CD4-positive, alpha-beta T cell treated with Interleukin-17A for 4 hours (primary cell): ENCODE results near the gene VPS26B.
"Not testable (repeated sequence)": the region's sequence is repeated elsewhere in the genome, so short reads cannot be mapped to it uniquely, and the experiment has no call there.

Experiments
- DNase-seq: peaks from one replicate; pipeline ENCODE4 v3.0.0-alpha.2; 2020; ENCODE audit warnings: mixed read lengths

VPS26B gene

DNA sequence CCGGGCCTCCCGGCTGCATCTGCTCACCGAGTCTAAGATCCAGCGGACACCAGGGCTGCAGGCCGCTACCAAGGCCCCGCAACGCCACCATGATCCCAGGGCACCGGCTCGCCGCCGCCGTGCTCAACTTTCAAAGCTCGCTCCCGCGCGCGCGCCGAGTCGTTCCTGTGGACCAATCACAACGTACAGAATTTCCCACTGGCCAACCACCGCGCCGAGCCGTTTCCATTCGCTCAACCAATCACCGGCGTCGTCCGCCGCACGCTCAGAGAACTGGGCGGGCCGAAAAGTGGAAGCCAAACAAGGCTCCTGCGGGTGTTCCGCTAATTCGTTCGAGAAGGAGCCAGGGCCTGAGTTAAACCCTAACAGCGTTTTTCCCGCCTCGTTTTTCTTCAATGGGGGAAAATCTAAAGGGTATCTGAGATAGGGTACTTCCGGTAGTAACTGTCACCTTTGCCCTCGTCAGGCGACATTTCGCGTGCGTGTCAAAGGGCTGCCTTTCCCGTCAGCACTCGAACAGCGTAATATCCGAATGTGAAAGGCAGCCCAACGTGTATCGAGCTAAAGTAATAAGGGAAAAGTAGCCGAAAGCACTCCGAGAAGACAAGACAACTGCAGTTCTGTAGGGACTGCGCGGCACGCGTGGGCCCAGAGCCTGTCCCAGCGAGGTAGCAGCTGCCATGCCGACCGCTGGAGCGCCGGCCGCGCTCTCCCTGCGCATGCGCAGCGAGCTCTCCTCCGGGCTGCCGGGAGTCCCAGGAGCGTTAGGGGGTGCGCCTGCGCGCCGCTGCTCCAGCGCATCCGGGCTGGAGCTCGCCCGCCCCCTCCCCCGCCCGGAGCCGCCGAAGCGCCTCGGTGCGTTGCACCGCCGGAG is at the start of gene VPS26B, which contains the start of gene NCAPD3:
Gene VPS26B (plus strand): TSS at position 836 of the 874 bp plus-strand sequence. CDS start 452 bp downstream, outside the sequence.
Gene NCAPD3 (minus strand): TSS at position 132 of the 874 bp plus-strand sequence. CDS start 41 bp downstream, at position 91.
- DNase-seq, result peak; percentile 96

DNA sequence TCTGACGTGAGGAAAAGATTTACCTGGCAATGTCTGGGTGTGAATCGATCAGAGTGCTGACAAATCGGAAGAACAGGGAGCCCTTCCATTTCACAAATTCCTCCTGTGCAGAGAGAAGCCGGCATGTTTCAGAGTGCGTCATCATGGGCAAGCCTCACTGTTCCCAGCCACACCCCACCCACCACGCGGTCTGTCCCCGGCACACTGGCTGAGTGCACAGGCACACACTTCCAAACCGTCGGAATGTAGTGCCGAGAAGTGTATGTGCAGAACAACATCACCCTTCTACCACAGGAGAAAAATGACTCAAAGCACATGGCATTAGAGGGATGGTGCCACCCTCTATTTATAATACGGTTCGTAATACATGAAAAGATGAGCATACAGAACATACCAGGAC is 48.2 kb upstream of the VPS26B start:
- DNase-seq, result no peak

DNA sequence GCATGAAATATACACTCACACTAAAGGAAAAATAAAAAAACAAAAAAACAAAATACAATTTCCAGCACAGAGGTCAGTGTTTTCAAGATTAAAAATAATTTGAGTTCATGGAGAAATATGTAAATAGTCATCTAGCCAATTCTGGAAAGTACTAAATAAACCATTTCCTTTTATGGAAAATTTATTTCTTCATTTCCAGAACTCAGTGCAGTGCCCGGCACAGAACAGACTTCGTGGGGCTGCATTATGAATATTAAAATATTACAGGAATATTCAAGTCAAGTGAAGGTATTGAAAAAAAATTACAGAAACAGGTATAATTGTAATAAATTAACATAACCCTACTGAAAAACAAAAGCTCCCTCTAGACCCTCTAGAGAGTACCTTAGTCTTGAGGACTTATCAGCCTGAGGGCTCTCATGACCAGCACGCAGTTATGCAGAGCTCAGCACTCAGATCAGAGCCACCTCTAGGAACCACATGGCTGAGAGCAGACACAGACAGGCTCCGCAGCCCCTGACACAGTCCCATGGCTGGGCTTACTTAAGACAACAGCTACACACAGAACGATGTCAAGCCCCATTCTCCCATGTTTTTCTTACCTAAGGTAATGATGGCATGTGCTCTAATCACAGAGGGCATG is 46.3 kb upstream of the VPS26B start:
- no peak for DNase-seq

DNA sequence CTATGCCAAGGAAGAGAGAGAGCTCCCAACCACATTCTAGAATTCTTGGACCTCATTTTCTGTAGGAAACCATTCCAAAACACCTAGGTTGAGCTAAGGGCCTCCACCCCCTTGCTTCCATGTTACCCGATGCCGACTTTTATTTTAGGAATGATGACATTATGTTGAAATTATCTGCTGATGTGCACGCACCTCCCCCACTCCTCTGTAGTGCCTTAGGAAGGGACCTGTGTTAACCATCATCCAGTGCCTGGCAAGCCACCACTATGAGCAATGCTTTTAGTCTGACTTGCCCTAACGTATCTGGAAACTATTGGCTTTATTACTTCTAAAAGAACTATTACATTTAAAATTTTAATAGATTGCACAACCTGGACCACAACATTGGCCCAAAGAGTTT is 42.8 kb upstream of the VPS26B start:
- no peak for DNase-seq

DNA sequence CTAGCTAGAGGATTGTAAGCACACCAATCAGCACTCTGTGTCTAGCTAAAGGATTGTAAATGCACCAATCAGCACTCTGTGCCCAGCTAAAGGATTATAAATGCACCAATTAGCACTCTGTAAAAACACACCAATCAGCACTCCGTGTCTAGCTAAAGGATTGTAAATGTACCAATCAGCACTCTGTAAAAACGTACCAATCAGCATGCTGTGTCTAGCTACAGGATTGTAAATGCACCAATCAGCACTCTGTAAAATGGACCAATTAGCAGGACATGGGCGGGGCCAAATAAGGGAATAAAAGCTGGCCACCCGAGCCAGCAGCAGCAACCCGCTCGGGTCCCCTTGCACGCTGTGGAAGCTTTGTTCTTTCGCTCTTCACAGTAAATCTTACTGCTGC is 36.4 kb upstream of the VPS26B start:
- not testable (repeated sequence) for DNase-seq

DNA sequence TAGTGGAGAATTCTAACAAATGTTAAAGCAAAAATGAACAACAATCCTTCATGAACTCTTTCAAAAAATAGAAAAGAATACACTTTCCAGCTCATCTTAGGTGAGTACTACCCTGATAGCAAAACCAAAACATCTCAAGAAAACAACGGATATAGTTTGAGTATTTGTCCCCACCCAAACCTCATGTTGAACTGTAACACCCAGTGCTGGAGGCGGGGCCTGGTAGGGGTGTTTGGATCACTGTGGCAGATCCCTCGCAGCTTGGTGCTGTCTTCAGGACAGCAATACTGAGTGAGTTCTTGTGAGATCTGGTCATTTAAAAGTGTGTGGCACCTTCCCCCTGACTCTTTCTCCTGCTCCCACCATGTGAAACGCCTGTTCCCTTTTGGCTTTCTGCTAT is 27.7 kb upstream of the VPS26B start:
- peak; percentile 26 for DNase-seq

DNA sequence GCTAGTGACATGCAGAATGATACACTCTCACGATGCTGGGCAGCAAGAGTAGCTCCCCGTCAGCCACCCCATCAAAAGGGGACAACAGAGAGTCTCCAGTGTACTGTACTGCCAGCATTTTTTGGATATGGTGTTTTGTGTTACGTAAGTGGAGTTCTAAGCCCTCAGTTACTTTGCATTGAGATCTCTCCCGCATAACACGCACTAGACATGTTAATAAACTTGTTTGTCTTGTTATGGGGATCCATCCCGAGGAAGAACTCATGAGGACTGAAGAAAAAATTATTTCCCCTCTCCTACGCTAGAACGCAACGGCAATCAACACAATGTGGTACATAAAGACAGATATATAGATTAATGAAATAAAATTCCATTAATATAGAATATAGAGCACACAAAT is 24.9 kb upstream of the VPS26B start:
- no peak for DNase-seq

DNA sequence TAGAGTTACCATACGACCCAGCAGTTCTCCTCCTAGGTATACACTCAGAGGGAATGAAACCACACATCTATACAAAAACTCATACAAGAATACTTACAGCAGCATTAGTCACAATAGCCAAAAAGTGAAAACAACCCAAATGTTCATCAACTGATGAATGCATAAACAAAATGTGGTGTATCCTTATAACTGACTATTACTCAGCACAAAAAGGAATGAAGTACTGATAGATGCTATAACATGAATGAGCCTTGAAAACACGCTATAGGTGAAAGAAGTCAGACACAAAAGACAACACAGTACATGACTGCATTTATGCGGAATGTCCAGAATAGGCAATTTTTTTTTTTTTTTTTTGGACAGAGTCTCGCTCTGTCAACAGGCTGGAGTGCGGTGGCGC is 23.8 kb upstream of the VPS26B start:
- DNase-seq, result no peak

DNA sequence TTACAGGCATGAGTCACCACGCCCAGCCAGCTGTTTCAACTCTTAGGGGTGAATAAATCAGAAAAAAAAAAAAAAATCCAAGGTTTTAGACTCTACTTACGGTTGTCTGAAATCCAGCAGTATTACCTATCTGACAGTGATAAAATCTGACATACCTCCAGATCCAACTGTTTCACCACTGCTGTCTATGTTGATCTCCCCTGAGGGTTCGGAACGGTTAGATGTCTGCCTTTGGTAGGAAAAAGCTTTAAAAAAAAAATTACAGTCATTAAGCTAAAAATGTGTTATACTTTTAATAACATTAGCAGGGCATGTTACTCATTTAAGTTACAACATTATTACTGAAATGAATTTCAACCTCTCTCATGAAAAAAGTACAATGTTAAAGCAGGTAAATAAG is 21.8 kb upstream of the VPS26B start:
- DNase-seq, result no peak

DNA sequence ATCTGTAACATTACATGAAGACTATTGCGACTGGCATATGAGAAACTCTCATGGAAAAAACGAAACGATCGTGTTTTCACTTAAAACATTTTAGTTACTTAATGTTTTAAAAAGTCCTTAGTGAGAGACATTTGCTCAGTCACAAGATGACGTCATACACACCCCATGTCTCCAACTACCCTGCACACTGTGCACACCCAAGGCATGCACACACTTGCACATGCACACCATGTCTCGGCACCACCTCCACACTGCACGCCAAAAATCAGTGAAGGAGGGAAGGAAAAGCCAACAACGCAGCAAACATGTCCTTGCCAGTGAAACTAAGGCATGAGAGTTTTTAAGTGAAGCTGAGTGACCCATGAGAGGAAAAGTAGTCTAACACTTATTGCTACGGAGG is 18.7 kb upstream of the VPS26B start:
- DNase-seq, result no peak

DNA sequence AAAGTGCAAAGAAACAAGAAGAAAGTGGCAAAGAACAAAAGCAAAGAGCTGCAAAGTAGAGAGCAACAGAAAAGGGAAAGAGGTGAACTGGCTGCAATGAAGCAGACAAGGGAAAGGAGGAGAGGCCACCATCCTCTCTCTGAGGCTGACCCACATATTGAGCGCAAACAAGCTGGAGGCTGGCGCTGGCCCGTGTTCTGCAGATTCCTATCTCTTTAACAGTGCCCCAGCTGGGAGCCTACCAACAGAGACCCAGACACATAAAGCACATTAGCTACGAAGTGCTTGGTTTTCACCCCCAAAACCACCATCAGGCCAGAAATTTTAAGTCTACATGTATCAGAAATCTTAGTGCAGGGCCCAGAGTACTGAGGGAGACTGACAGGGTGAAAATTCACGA is 18.3 kb upstream of the VPS26B start:
- no peak for DNase-seq

DNA sequence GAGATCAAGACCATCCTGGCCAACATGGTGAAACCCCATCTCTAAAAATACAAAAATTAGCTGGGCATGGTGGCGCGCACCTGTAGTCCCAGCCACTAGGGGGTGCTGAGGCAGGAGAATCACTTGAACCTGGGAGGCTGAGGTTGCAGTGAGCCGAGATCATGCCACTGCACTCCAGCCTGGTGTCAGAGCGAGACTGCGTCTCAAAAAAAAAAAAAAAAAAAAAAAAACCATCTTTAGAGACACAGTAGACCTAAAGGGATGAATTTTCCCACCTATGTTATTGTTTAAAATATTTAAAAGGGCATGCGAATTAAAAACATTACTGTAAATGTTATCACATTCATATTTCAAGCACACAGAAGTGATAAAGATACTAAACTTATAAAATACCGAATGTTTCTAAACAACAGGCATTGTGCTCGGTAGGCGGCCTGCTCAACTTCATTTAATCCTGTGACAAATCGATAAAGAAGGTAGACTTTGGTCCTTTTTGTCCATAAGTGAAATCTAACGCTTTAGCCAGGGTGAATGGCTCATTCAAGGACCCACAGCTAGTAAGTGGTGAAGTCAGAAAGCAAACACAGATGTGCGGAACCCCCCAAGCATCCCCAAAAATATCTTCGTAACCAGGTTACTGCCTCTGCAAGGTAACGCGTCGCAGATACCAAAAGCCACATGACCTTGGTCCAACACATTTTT is 16.8 kb upstream of the VPS26B start:
- peak; percentile 71 for DNase-seq

DNA sequence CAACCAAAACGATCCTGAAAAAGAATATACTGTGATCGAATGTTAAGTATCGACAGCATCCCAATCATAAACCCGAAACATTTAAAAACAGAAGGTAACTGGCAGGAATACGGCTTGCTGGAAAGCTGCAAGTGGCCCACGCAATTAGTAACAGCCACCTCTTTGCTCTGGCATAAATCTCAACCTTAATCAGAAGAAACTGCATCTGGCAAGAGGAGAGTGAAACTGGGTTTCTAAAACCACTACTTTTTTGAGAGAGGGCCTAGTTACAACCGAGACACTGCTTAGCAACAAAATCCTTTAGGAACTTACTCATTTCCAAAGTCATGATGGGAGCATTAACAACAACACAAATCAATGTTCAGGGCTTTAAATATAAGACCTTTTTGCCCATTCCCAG is 8.6 kb upstream of the VPS26B start:
- DNase-seq, result no peak

DNA sequence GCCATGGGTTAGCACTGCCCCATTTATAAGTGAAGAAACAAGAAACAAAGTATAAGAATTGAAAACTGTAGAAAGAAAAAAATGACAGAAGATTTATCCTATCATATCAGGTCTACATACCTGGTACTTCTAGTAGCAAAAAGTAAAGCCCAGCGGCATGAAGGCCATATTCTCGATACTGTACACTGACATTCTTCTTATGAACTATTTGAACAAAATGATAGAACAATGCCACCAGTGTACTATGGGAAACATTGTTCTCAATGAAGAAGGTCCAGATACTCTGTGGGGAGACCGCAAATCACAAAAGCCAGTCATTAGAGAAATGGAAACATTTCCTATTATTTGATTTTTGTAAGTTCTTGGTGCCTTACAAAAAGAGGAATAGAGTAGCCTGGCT is 7.7 kb upstream of the VPS26B start:
- no peak for DNase-seq

DNA sequence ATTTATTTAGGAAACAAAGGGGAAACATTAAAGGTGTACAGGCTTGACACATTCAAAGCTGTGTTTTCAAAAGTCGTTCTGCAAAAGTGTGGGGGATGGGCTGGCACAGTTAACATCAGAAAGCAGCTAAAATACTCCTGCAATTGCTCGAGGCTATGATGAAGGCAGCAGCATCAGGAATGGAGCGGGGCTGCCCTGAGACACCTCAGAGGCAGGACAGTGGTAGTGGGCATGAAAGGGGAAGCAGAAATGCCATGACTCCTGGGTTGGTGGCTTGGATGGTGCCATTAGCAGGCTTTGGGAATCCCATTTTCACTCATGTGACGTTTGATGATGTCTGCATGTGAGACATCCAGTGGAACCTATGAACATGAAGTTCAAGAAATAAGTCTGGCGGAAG is 1.4 kb upstream of the VPS26B start:
- no peak for DNase-seq

DNA sequence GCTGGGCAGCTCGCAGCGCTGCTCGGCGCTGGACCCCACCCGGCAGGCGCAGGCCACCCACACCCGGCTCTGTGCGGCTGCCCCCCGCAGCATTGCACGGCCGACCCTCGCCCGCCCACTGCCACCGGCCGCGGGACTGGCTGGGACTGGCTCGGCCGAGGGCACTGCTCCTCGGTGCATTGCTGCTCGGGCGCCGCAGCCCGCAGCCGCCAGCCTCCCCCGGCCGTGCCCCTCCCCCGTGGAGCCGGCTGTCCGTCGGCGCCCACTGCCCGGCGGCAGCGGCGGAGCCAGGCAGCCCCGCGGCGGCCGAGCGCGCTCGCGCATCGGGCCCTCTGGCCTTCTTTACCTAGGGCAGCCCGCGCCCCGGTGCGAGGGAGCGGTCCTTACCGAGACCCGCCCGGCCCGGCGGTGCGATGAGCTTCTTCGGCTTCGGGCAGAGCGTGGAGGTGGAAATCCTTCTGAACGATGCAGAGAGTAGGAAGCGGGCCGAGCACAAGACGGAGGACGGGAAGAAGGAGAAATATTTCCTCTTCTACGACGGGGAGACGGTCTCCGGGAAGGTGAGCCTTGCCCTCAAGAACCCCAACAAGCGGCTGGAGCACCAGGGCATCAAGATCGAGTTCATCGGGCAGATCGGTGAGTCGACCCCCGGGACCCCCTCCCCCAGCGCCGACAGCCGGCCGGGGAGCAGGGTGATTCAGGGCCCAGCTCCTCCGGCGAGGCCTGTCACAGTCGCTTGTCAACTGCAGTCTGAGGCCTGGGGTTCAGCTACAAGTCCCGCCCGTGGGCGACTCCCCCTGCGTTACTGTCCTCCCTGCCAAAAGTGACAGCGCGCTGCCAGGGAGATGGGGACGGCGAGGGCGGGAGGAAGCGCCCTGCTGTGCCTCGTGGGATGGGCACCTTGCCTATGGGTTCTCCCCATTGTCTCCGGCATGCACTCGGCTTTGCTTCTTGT is 516 bp downstream of the VPS26B start:
- peak; percentile 64 for DNase-seq

DNA sequence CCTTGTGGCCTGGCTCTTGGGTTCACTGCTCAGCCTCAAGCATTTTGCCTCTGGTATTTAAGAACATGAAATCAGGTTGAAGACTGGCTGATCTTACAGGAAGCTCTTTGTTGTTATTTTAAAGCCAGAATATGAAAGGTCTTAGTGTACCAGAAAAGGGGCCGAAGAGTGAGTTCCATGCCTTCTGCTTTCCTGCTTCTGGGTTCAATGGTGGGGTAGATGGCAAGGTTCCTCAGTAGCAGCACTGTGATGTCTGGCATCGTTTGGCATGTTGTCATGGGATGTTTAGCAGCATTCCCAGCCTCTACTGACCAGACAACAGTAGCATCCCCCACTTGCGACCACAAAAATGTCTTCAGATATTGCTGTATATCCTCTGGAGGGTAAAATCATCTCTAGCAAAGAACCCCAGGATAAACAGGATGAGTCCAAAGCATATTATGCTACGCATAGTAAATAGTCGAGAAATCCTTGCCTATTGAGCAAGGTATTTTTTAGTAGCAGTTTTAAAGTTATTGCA is 2.4 kb downstream of the VPS26B start:
- DNase-seq, result no peak

DNA sequence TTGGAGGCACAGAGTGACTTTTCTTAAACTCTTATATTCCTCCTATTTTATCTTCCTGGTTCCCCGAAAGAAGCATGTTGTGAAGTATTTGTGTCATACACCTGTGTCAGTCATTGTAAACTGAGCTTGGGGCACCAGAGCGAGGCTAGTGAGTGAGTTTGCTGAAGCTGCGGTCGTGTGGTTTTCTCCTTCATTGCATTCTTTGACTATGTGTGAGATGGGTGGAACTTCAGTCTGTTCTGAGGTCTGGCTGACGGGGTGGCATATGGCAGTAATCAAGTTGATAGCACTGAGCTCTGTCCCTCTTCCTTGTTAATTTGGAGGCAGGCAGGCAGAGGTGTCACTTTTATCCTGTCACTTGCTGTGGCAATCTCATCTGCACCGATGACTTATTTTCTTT is 4.2 kb downstream of the VPS26B start:
- peak; percentile 36 for DNase-seq

DNA sequence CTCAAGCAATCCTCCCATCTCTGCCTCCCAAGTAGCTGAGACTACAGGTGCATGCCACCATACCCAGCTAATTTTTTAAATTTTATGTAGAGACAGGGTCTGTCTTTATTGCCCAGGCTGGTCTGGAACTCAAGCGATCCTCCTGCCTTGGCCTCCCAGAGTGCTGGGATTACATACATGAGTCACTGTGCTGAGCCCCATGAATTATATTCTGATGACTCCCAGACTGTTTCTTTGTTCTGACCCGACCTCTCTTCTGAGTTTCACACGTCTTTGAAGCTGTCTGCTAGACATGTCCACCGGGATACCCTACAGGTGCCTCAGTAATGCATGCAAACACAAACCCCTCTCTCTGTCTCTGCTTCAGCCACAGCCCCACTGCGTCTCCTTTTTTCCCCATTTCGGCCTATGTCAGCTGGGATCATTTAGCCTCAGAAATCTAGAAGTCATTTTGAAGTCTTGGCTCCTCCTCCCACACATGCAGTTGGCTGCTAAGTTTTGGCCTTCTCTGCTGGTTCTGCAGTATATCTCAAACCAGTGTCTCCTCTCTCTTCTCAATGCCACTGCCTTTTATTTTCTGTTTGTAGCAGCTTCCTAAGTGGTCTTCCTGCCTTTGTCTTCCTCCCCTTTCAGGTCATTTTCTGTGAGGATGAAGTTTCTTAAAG is 4.8 kb downstream of the VPS26B start:
- DNase-seq, result no peak

DNA sequence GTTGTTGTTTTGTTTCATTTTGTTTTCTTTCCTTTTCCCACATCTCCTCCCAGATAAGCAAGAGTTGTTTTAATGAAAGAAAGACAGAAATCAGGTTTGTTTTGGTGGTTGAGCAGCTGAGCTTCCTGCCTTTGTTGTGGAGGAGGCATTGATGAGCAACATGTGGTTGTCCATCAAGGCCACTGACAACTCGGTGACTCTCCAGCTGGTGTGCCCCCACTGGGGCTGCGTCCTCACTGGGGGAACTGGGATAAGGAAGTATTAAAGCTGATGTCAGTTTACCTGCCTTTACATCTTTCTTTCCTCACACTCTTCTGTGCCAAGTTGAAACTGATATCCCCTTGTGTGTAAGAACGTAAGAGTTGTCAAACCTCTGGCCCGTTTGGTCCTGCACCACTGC is 5.9 kb downstream of the VPS26B start:
- DNase-seq, result no peak

DNA sequence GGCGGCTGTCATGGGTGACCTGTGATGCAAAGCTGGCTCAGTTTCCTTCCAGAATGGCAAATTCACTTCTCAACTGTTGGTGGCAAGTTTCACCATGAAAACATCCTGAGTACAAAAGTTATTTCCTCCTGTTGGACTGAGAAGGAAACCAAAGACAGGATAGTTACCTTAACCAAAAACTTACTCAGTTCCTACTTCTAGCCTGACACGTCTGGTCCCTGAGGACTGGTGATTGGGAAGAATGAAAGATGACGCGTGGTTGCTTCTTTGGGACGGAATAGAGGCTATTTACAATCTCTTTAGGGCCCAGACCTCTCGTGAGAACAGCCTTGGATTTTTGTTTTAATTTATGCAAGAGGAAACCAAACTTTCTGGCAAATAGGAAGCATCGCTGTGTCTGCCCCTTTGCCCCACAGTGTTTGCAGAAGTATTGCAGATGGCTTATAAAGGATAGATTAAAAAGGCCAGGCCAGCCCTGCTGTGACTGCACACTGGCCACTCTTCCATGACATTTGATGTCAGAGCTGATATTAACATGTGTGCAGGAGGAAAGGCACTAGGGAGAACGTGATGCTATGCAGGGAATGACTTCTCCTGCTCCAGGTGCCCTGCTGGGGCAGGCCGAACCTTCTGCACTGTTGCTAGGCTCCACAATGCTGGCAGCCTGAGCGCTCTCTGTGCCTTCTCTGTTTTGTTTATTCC is 7.6 kb downstream of the VPS26B start:
- no peak for DNase-seq
